DMS79 treated with DMSO at 0.1 percent for 48 hours (cell line): ENCODE data around the gene ACBD3.
"Not testable (repeated sequence)": the region's sequence is repeated elsewhere in the genome, so short reads cannot be mapped to it uniquely, and the experiment has no call there.

Source experiments
- DNase-seq: peaks from one replicate; lab custom pipeline; 2025; lab: John Stamatoyannopoulos, UW

The ACBD3 gene

GRCh38 chr1:226186124-226187018 is at the start of gene ACBD3:
ACBD3 (minus strand) TSS chr1:226186741; CDS start chr1:226186675, 66 bp downstream.
- peak; percentile 96 for DNase-seq

- no peak for DNase-seq
Measured at GRCh38 chr1:226233806-226234205, 47.3 kb upstream of the ACBD3 start.

- no peak for DNase-seq
Measured at GRCh38 chr1:226233293-226233692, 46.8 kb upstream of the ACBD3 start.

- no peak for DNase-seq
Measured at GRCh38 chr1:226226601-226227000, 40.1 kb upstream of the ACBD3 start.

GRCh38 chr1:226223786-226224244 is 37.3 kb upstream of the ACBD3 start:
- DNase-seq, result peak; percentile 54

GRCh38 chr1:226223157-226223785 is 36.7 kb upstream of the ACBD3 start, which contains the start of gene MIXL1:
MIXL1 (plus strand) TSS chr1:226223664; CDS start chr1:226223682, 18 bp downstream.
- peak; percentile 17 for DNase-seq

GRCh38 chr1:226222686-226223085 is 36.1 kb upstream of the ACBD3 start:
- DNase-seq, result no peak

- DNase-seq, result no peak
Measured at GRCh38 chr1:226220473-226221189, 34.1 kb upstream of the ACBD3 start.

- DNase-seq, result no peak
Measured at GRCh38 chr1:226217273-226217672, 30.7 kb upstream of the ACBD3 start.

GRCh38 chr1:226216056-226216455 is 29.5 kb upstream of the ACBD3 start:
- no peak for DNase-seq

GRCh38 chr1:226215239-226215638 is 28.7 kb upstream of the ACBD3 start:
- no peak for DNase-seq

- no peak for DNase-seq
Measured at GRCh38 chr1:226212545-226212944, 26.0 kb upstream of the ACBD3 start.

- no peak for DNase-seq
Measured at GRCh38 chr1:226211181-226211821, 24.8 kb upstream of the ACBD3 start.

GRCh38 chr1:226210571-226211176 is 24.1 kb upstream of the ACBD3 start:
- no peak for DNase-seq

GRCh38 chr1:226209307-226210059 is 22.9 kb upstream of the ACBD3 start:
- DNase-seq, result no peak

- no peak for DNase-seq
Measured at GRCh38 chr1:226207048-226207447, 20.5 kb upstream of the ACBD3 start.

GRCh38 chr1:226204198-226204597 is 17.7 kb upstream of the ACBD3 start:
- DNase-seq, result no peak

GRCh38 chr1:226203655-226204054 is 17.1 kb upstream of the ACBD3 start:
- DNase-seq, result no peak

GRCh38 chr1:226203240-226203639 is 16.7 kb upstream of the ACBD3 start:
- no peak for DNase-seq

- DNase-seq, result not testable (repeated sequence)
Measured at GRCh38 chr1:226202666-226203065, 16.1 kb upstream of the ACBD3 start.

GRCh38 chr1:226202246-226202645 is 15.7 kb upstream of the ACBD3 start:
- DNase-seq, result no peak
